GM13977 (cell line): ENCODE results near the gene OR5J2.
"Not testable (repeated sequence)": the region's sequence is repeated elsewhere in the genome, so short reads cannot be mapped to it uniquely, and the experiment has no call there.

ENCODE experiments used
- DNase-seq: peaks from one replicate; pipeline ENCODE4 v3.0.0; 2012; ENCODE audit warnings: low spot score
- CTCF ChIP-seq: IDR thresholded peaks from 2 replicates; pipeline ENCODE4 v1.5.1; 2012; ENCODE audit warnings: mild to moderate bottlenecking, control low read depth; ENCODE audit not compliant: insufficient read depth; ENCODE audit errors: extremely low read depth, missing control alignments
- in situ Hi-C: fragments of 300-500 bp; cut with MboI; formaldehyde crosslinking; loops from one replicate; pipeline ENCODE4 v1.12.0; 2022; ENCODE audit warnings: low sequenced_read_pairs, low pct_unique_long_range_greater_than_20kb, mixed read lengths, inconsistent platforms; ENCODE audit not compliant: unreplicated experiment

Gene OR5J2

GRCh38 chr11:56176318-56176717 is at the start of gene OR5J2:
TSS of gene OR5J2 (plus strand) at chr11:56176618. CDS start at chr11:56176618, 0 bp downstream.
- in situ Hi-C loops: no loop called here
- DNase-seq: no peak
- TF ChIP-seq CTCF: no peak

DNA sequence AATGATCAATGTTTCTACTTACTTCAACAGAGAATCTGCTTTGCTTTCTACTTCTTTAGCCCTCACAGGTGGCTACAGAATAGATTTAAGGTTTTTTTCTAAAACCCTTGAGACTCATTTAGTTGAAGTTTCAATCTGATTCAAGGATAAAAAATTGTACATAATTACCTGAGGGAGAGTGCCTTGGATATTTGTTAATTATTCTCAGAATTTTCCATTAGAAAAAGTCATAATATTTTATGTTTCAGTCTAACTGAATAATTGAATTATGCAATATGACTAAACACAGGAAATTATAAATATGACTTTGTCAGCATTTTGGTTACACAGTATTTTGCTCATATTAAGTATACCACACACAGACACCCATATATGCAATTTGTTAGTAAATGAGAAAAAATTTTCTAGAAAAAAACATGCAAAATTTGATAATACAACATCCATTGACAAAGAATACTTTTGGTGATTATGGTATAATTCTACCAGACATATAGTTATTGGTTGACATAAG is 36.2 kb upstream of the OR5J2 start, which contains the start of gene OR8J3:
OR8J3 (minus strand) TSS at position 51 of the 511 bp plus-strand sequence. CDS start 2,483 bp downstream, outside the sequence.
- in situ Hi-C loops: no loop called here
- DNase-seq: no peak
- no peak for TF ChIP-seq CTCF

GRCh38 chr11:56143681-56144080 is 32.7 kb upstream of the OR5J2 start:
- not testable (repeated sequence) for DNase-seq

GRCh38 chr11:56151376-56151775 is 25.0 kb upstream of the OR5J2 start:
- TF ChIP-seq CTCF: no peak
- no peak for DNase-seq
- in situ Hi-C loops: no loop called here

More at GRCh38 chr11:56143681-56144080, 32.7 kb upstream of the OR5J2 start:
- in situ Hi-C loops: not testable (repeated sequence)

DNA sequence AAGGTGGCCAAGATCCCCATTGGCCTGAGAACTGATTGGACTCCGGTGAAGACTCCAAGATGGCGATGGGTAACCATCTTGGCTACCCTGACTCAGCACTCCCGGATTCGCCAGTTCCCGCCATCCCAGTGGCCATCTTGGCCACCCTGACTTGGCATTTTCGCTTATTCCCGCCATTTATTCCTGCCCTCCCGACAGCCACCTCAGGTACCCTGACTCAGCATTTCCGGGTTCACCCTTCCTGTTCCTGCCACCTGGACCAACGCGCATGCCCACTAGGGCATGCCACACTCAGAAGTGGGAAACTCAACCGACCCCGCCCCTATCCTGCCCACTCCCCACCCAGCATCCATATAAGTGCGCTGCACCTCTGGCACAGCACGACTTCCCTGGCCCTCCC is 24.1 kb upstream of the OR5J2 start:
- in situ Hi-C loops: no loop called here
- DNase-seq: no peak

GRCh38 chr11:56160217-56160616 is 16.2 kb upstream of the OR5J2 start, which contains the start of gene OR8K5:
TSS of gene OR8K5 (minus strand) at chr11:56160317. CDS start at chr11:56160317, 0 bp downstream.
- no peak for TF ChIP-seq CTCF
- DNase-seq: no peak
- in situ Hi-C loops: no loop called here

More for the DNA sequence above, 24.1 kb upstream of the OR5J2 start:
- TF ChIP-seq CTCF: no peak

DNA sequence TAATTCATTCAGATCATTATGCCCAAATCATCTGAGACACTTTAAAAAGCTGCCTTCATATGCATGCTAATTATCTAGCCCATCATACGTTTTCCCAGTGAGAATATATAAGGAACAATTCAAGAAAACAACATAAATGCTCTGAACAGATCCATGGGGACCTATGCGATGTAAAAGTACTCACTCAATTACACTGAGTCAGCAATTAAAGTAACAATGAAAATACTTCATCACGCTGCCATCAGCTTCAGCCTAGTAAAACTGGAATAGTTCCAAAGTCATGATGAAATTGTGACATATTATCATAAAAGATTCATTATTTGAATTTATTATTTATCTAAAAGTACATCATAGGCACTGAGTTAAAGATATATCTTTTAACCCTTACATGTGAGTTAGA is 12.6 kb upstream of the OR5J2 start:
- in situ Hi-C loops: no loop called here

More for the DNA sequence above, 12.6 kb upstream of the OR5J2 start:
- TF ChIP-seq CTCF: no peak
- no peak for DNase-seq
